IMR-90 (cell line): ENCODE measurements around the gene NWD2. TPM values are rescaled to one million over a fixed set of nuclear protein-coding genes. Genes with fewer than 3 reads are reported as not detected.

ENCODE experiments used
- ATAC-seq: fragments of 200-7000 bp; cut with Tn5 transposase; 2 replicates; pipeline ENCODE4 v1.9.1; 2020; ENCODE audit warnings: low read depth, mild to moderate bottlenecking, moderate library complexity
- BruUV-seq: library from RNA; stranded (reverse); fragments of 400-500 nt; replicated peaks from 2 replicates; lab custom pipeline; 2021; lab: Mats Ljungman, UMichigan
- CTCF ChIA-PET: fragments of 300-600 bp; formaldehyde crosslinking; extraction: SDS; loops from one replicate; lab custom pipeline; 2021; ENCODE audit warnings: antibody characterized with exemption; lab: Yijun Ruan, JAX
- POLR2A ChIA-PET: fragments of 300-600 bp; sonication (Branson Sonifier 250); formaldehyde crosslinking; loops from one replicate; lab custom pipeline; 2022; ENCODE audit warnings: antibody characterized with exemption; ENCODE audit not compliant: unreplicated experiment; lab: Charles Lee
- DNase-seq: peaks from one replicate; pipeline ENCODE4 v3.0.0; 2013
- H2AFZ ChIP-seq: replicated peaks from 2 replicates; pipeline ENCODE3; 2013; ENCODE audit warnings: low read length, mild to moderate bottlenecking; ENCODE audit not compliant: poor library complexity
- H2AK5ac ChIP-seq: 2 replicates; pipeline ENCODE4 v1.6.1; 2013; ENCODE audit warnings: low read depth, low read length, inconsistent platforms
- H2AK9ac ChIP-seq: replicated peaks from 2 replicates; pipeline ENCODE3; 2013; ENCODE audit warnings: mild to moderate bottlenecking, low read depth, low read length, moderate library complexity; ENCODE audit not compliant: poor library complexity
- H2BK120ac ChIP-seq: 2 replicates; pipeline ENCODE4 v1.6.1; 2013; ENCODE audit warnings: low read depth, low read length, inconsistent platforms
- H2BK15ac ChIP-seq: 3 replicates; pipeline ENCODE4 v1.6.1; 2013; ENCODE audit warnings: low read depth, low read length, inconsistent platforms
- H2BK20ac ChIP-seq: 2 replicates; pipeline ENCODE4 v1.6.1; 2013; ENCODE audit warnings: low read depth, mild to moderate bottlenecking, inconsistent platforms, low read length, moderate library complexity
- H2BK5ac ChIP-seq: 2 replicates; pipeline ENCODE4 v1.6.1; 2013; ENCODE audit warnings: mild to moderate bottlenecking, low read depth, low read length, inconsistent platforms; ENCODE audit not compliant: poor library complexity, severe bottlenecking
- H3K14ac ChIP-seq: replicated peaks from 2 replicates; pipeline ENCODE4 v1.6.1; 2013; ENCODE audit warnings: low read depth, low read length, inconsistent platforms
- H3K18ac ChIP-seq: 2 replicates; pipeline ENCODE4 v1.6.1; 2013; ENCODE audit warnings: low read depth, low read length, control low read depth
- H3K23ac ChIP-seq: 2 replicates; pipeline ENCODE4 v1.6.1; 2013; ENCODE audit warnings: low read depth, low read length, inconsistent platforms
- H3K27ac ChIP-seq: 2 replicates; pipeline ENCODE4 v1.5.1; 2013; ENCODE audit warnings: mild to moderate bottlenecking, control low read depth, low read length; ENCODE audit not compliant: insufficient read depth
- H3K27me3 ChIP-seq: 2 replicates; pipeline ENCODE4 v1.6.1; 2013; ENCODE audit warnings: low read length; ENCODE audit not compliant: control insufficient read depth, insufficient read depth
- H3K36me3 ChIP-seq: 2 replicates; pipeline ENCODE4 v1.6.1; 2013; ENCODE audit warnings: low read length, mixed read lengths; ENCODE audit not compliant: control insufficient read depth, insufficient read depth
- H3K4ac ChIP-seq: 2 replicates; pipeline ENCODE4 v1.6.1; 2013; ENCODE audit warnings: low read depth, low read length, inconsistent platforms
- H3K4me1 ChIP-seq: 2 replicates; pipeline ENCODE4 v1.6.1; 2013; ENCODE audit warnings: low read length, mixed read lengths; ENCODE audit not compliant: control insufficient read depth, insufficient read depth
- H3K4me2 ChIP-seq: 2 replicates; pipeline ENCODE4 v1.6.1; 2013; ENCODE audit warnings: low read depth, mild to moderate bottlenecking, control low read depth, low read length, moderate library complexity
- H3K4me3 ChIP-seq: 2 replicates; pipeline ENCODE4 v1.5.1; 2013; ENCODE audit warnings: low read depth, mild to moderate bottlenecking, control low read depth, low read length, moderate library complexity; ENCODE audit not compliant: insufficient read depth
- H3K56ac ChIP-seq: 2 replicates; pipeline ENCODE4 v1.6.1; 2013; ENCODE audit warnings: low read length, inconsistent platforms; ENCODE audit not compliant: insufficient read depth; ENCODE audit errors: extremely low read depth
- H3K79me1 ChIP-seq, 2 experiments: 2 replicates each; pipeline ENCODE4 v1.6.1; 2013; ENCODE audit warnings: low read length in 2 of 2, inconsistent platforms in 1 of 2, low read depth in 1 of 2
- H3K9ac ChIP-seq: 2 replicates; pipeline ENCODE4 v1.6.1; 2013; ENCODE audit warnings: low read depth, low read length, control low read depth
- H3K9me1 ChIP-seq: 2 replicates; pipeline ENCODE4 v1.6.1; 2013; ENCODE audit warnings: low read length, inconsistent platforms; ENCODE audit not compliant: insufficient read depth
- H3K9me3 ChIP-seq: 2 replicates; pipeline ENCODE4 v1.6.1; 2013; ENCODE audit warnings: low read length; ENCODE audit not compliant: control insufficient read depth, insufficient read depth
- H4K20me1 ChIP-seq: 2 replicates; pipeline ENCODE4 v1.6.1; 2013; ENCODE audit warnings: low read length, inconsistent platforms; ENCODE audit not compliant: insufficient read depth
- H4K5ac ChIP-seq: 2 replicates; pipeline ENCODE4 v1.6.1; 2013; ENCODE audit warnings: mild to moderate bottlenecking, low read depth, low read length, control low read depth
- H4K8ac ChIP-seq, 2 experiments: 2 replicates each; pipeline ENCODE4 v1.6.1; 2013; ENCODE audit warnings: low read depth in 2 of 2, low read length in 2 of 2, control low read depth in 1 of 2, inconsistent platforms in 1 of 2
- H4K91ac ChIP-seq: 2 replicates; pipeline ENCODE4 v1.6.1; 2013; ENCODE audit warnings: low read depth, low read length, inconsistent platforms; ENCODE audit not compliant: insufficient read depth
- BHLHE40 ChIP-seq: fragments of 150-350 bp; IDR thresholded peaks from 2 replicates; pipeline ENCODE4 v1.6.1; 2016; ENCODE audit warnings: mild to moderate bottlenecking, low read depth, low read length
- FOS ChIP-seq: fragments of 150-350 bp; IDR thresholded peaks from 2 replicates; pipeline ENCODE4 v1.6.1; 2016; ENCODE audit warnings: low read depth, low read length
- MAZ ChIP-seq: IDR thresholded peaks from 2 replicates; pipeline ENCODE4 v1.6.1; 2012; ENCODE audit warnings: low read depth, mild to moderate bottlenecking, low read length, improper control_type of control experiment, moderate library complexity, borderline replicate concordance
- MXI1 ChIP-seq: IDR thresholded peaks from 2 replicates; pipeline ENCODE4 v1.6.1; 2012; ENCODE audit warnings: low read depth, mild to moderate bottlenecking, low read length, moderate library complexity, borderline replicate concordance
- NFE2L2 ChIP-seq: fragments of 150-350 bp; IDR thresholded peaks from 2 replicates; pipeline ENCODE4 v1.6.1; 2016; ENCODE audit warnings: low read depth, mild to moderate bottlenecking, low read length
- RAD21 ChIP-seq: IDR thresholded peaks from 2 replicates; pipeline ENCODE4 v1.6.1; 2012; ENCODE audit warnings: low read length, improper control_type of control experiment
- RCOR1 ChIP-seq: IDR thresholded peaks from 2 replicates; pipeline ENCODE4 v1.6.1; 2012; ENCODE audit warnings: mild to moderate bottlenecking, low read length, improper control_type of control experiment; ENCODE audit not compliant: insufficient replicate concordance
- RFX5 ChIP-seq: IDR thresholded peaks from 2 replicates; pipeline ENCODE4 v1.8.0; 2012; ENCODE audit warnings: low read depth, mild to moderate bottlenecking, low read length, moderate library complexity
- SMC3 ChIP-seq: fragments of 150-350 bp; IDR thresholded peaks from 2 replicates; pipeline ENCODE4 v1.6.1; 2016; ENCODE audit warnings: low read depth, mild to moderate bottlenecking, antibody characterized with exemption, low read length, moderate library complexity
- WGBS, 2 experiments: methylation state at CpG; one replicate each; pipeline versions ENCODE4 v1.1.5 to v1.1.7; 2013; ENCODE audit warnings: missing lambda C conversion rate in 2 of 2; ENCODE audit not compliant: insufficient read length in 1 of 2; ENCODE audit errors: extremely low coverage in 2 of 2; 5-methylcytosine and 5-hydroxymethylcytosine counted together
- dilution Hi-C: fragments of 300-500 bp; cut with HindIII; formaldehyde crosslinking; loops from one replicate; pipeline ENCODE4 v1.14.3; 2018; ENCODE audit warnings: low sequenced_read_pairs; ENCODE audit not compliant: unreplicated experiment
- in situ Hi-C: fragments of 300-500 bp; cut with MboI; formaldehyde crosslinking; loops from 3 replicates; pipeline ENCODE4 v1.14.3; 2019; ENCODE audit warnings: low sequenced_read_pairs, inconsistent platforms, mixed read lengths
- intact Hi-C: fragments of 100-400 bp; cut with micrococcal nuclease; formaldehyde crosslinking; loops from 2 replicates; pipeline ENCODE4 v1.10.0; 2022
- polyA plus RNA-seq, 3 experiments: library from polyadenylated mRNA; depleted of rRNA; stranded (reverse); fragments of >200 nt; gene quantifications; 2 replicates each; pipeline ENCODE4 v1.2.3, GENCODE V29; 2012; ENCODE audit warnings: low replicate concordance in 1 of 3
- total RNA-seq: library from RNA; depleted of rRNA; stranded (reverse); fragments of >200 nt; gene quantifications from 2 replicates; pipeline ENCODE4 v1.2.3, GENCODE V29; 2012
- TF ChIP-seq, protein P1 (sequence below): fragments of 150-350 bp; IDR thresholded peaks from 2 replicates; pipeline ENCODE4 v1.6.1; 2017; ENCODE audit warnings: mild to moderate bottlenecking, antibody characterized with exemption, low read length, low read depth
- TF ChIP-seq, protein P2 (sequence below): conservative IDR thresholded peaks from 2 replicates; pipeline ENCODE4 v1.5.1; 2012; ENCODE audit warnings: mild to moderate bottlenecking, low read depth, low read length, improper control_type of control experiment

NWD2 gene
- total and polyA plus RNA-seq, 2 of the 4 experiments (the other 2 are of a cell fraction) = not detected

DNA sequence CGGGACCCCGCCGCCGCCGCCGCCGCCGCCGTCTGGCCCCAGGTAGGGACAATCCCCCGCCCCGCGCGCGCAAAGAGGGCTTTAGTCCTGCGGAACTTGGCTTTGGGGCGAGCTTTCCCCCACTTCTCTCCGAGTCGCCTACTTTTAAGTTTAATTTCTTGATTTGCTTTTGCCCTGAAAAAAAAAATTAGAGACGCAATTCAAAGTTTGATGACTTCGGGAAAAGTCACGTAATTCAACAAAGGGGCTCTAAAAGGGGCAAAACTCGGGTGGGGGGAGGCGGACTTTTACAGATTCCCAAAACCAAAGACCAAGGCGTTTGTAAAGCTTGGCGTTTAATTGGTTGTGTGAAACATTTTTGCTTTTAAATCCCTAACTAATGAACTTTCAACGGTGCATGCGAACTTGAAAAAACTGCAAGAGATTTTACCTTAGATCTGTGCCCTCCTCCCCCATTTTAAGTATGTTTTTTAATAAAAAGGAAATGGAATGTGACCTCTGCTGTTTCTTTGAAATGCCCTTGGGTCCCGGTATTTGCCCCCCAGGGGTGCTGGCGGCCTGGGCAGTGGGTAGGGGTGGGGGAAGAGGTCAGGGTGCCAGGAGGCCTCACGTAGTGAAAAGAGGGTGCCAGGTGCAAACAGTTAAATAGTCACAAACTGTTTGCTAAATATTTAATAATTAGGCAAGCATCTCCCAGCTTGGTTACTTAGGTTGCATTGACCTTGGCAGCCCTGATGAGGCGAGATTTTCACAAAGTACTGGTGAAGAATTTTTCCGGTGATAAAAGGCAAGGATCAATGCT lies 209.7 kb downstream of the NWD2 start (continued):
- TF ChIP-seq, protein P1, sequence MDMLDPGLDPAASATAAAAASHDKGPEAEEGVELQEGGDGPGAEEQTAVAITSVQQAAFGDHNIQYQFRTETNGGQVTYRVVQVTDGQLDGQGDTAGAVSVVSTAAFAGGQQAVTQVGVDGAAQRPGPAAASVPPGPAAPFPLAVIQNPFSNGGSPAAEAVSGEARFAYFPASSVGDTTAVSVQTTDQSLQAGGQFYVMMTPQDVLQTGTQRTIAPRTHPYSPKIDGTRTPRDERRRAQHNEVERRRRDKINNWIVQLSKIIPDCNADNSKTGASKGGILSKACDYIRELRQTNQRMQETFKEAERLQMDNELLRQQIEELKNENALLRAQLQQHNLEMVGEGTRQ = no peak

DNA sequence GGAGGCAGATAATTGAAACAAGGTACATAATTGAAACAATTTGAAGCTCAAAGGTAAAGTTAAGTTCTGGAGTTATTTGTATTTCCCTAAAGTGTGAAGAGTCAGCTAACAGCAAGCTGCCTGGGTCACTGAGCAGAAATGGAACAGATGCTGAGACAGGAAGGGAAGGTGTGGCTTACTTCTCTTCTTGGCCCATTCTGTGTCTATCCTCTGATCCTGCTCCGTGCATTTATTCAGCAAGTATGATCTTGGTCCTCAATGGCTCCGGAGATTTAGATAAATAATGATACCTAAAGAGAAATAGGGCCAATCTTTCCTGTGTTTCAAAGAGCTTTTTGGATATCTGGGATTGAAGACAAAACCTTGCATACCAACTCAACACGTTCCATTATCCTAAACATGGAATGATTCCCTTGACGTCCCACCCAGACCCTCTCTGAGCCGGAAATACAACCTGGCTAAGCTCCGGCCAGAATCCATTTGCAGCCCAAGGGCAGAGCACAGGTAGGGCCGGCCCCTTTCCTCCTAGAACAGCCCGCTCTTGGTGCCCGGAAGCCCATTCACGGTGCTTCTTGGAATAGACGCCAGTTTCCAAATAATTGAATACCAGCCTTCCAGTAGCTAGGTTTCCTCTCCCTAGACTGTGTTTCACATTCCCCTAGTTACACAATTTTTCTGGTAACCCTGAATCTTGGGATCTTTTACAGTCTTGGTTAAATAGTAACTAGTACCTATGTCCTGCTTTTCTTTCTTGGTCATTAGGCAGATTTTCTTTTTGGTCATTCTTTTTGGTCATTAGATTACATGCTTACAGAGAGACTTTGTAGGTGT lies 211.0 kb downstream of the NWD2 start:
- H3K27me3 ChIP-seq = peaks cover 21% of the 10 kb centered on the region
- TF ChIP-seq, protein P2, sequence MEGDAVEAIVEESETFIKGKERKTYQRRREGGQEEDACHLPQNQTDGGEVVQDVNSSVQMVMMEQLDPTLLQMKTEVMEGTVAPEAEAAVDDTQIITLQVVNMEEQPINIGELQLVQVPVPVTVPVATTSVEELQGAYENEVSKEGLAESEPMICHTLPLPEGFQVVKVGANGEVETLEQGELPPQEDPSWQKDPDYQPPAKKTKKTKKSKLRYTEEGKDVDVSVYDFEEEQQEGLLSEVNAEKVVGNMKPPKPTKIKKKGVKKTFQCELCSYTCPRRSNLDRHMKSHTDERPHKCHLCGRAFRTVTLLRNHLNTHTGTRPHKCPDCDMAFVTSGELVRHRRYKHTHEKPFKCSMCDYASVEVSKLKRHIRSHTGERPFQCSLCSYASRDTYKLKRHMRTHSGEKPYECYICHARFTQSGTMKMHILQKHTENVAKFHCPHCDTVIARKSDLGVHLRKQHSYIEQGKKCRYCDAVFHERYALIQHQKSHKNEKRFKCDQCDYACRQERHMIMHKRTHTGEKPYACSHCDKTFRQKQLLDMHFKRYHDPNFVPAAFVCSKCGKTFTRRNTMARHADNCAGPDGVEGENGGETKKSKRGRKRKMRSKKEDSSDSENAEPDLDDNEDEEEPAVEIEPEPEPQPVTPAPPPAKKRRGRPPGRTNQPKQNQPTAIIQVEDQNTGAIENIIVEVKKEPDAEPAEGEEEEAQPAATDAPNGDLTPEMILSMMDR = no peak
- TF ChIP-seq RCOR1 (no peak), FOS (no peak), RAD21 (no peak), SMC3 (no peak), BHLHE40 (no peak), RFX5 (no peak), MAZ (no peak), NFE2L2 (no peak), MXI1 (no peak)

More for the DNA sequence above, 211.0 kb downstream of the NWD2 start:
- Histone ChIP-seq H2BK120ac (no peak overlapping the region), H3K4me2 (no peak overlapping the region), H2BK20ac (no peak overlapping the region), H3K9ac (no peak overlapping the region), H3K18ac (no peak overlapping the region), H3K36me3 (no peaks in the 10 kb centered on the region), H2AK9ac (no peak overlapping the region), H3K56ac (no peak overlapping the region), H3K79me1 (no peaks in the 10 kb centered on the region), H3K9me3 (no peaks in the 10 kb centered on the region), H3K4me3 (no peak overlapping the region), H3K27ac (no peak overlapping the region), H2AK5ac (no peak overlapping the region), H2BK15ac (no peak overlapping the region), H4K91ac (no peak overlapping the region), H3K4ac (no peak overlapping the region), H3K9me1 (no peaks in the 10 kb centered on the region), H2BK5ac (no peak overlapping the region), H3K14ac (no peak overlapping the region), H3K23ac (no peak overlapping the region), H3K4me1 (no peaks in the 10 kb centered on the region), H4K8ac (no peak overlapping the region), H2AFZ (no peak overlapping the region), H4K20me1 (no peaks in the 10 kb centered on the region), H4K5ac (no peak overlapping the region)
- intact Hi-C loops = loop anchor here (10.0 kb wide), 1 partner anchor 579 kb away; no protein-coding TSS in a partner anchor
- in situ Hi-C loops = loop anchor here (10.0 kb wide), 1 partner anchor 109 kb away; no protein-coding TSS in a partner anchor
- DNase-seq (no peak), ATAC-seq (no peak)
- WGBS, 2 experiments = 60% methylated on average over 1 of the region's 11 CpGs; no CpG with 5 or more reads in 1 of the 2 experiments
- CTCF ChIA-PET = no interaction called here
- POLR2A ChIA-PET = no interaction called here
- BruUV-seq = no TSS peak
- dilution Hi-C loops = no loop called here
